Measurements from ENCODE around the gene APCDD1L.
"Not testable (repeated sequence)": the region's sequence is repeated elsewhere in the genome, so short reads cannot be mapped to it uniquely, and the experiment has no call there.

APCDD1L gene

GRCh38 chr20:58427571-58427970 lies 87.6 kb downstream of the APCDD1L start:
- not testable (repeated sequence) for H3K27ac ChIP-seq (replicated peaks; ENCODE audit: low read length); H3K14ac ChIP-seq (ENCODE audit: low read length); H4K8ac ChIP-seq (ENCODE audit: low read depth, low read length); H2BK15ac ChIP-seq (ENCODE audit: low read length); H4K91ac ChIP-seq (ENCODE audit: low read depth, low read length, poor library complexity); H2BK120ac ChIP-seq (ENCODE audit: low read depth, low read length); DNase-seq (ENCODE audit: low spot score); H2AK5ac ChIP-seq (ENCODE audit: low read depth, low read length); H2BK5ac ChIP-seq (ENCODE audit: low read length); H3K9ac ChIP-seq (ENCODE audit: low read depth, low read length, poor library complexity); H3K18ac ChIP-seq (ENCODE audit: low read length); H3K23ac ChIP-seq (ENCODE audit: low read depth, low read length, poor library complexity); H3K79me1 ChIP-seq (ENCODE audit: low read depth, low read length); H3K4me3 ChIP-seq (ENCODE audit: low read length in 2 of 2); H3K4ac ChIP-seq (ENCODE audit: low read length); H2BK12ac ChIP-seq (ENCODE audit: low read length); H3K4me1 ChIP-seq (ENCODE audit: control insufficient read depth in 2 of 2, insufficient read depth in 1 of 2, low read depth in 1 of 2, low read length in 2 of 2); H3K27me3 ChIP-seq (ENCODE audit: control insufficient read depth in 3 of 3, insufficient read depth in 3 of 3, low read depth in 1 of 3, low read length in 3 of 3); H2AFZ ChIP-seq (ENCODE audit: low read length); H3K4me2 ChIP-seq (ENCODE audit: insufficient read depth, low read length, poor library complexity, severe bottlenecking)
- H3K36me3 ChIP-seq (replicated peaks in 1 of 2; ENCODE audit: control insufficient read depth in 2 of 2, insufficient read depth in 2 of 2, low read length in 2 of 2) = peaks cover 2 to 64% of the 10 kb centered on the region in 2 donors
- H3K9me3 ChIP-seq (replicated peaks in 1 of 2; ENCODE audit: control insufficient read depth in 2 of 2, insufficient read depth in 1 of 2, low read depth in 1 of 2, low read length in 2 of 2) = peaks cover 1 to 21% of the 10 kb centered on the region in 2 donors
- no CpG with 5 or more reads among the region's 3 CpGs for WGBS, 2 donors (ENCODE audit: extremely low coverage in 2 of 2, insufficient read length in 2 of 2, insufficient replicate concordance in 1 of 2)

- no peak overlapping the region for H3K4me2 ChIP-seq (ENCODE audit: insufficient read depth, low read length, poor library complexity, severe bottlenecking)
- no peak overlapping the region for H3K27ac ChIP-seq (replicated peaks; ENCODE audit: low read length)
- H3K18ac ChIP-seq (ENCODE audit: low read length) = no peak overlapping the region
- no peak overlapping the region for H4K91ac ChIP-seq (ENCODE audit: low read depth, low read length, poor library complexity)
- WGBS, 2 donors (ENCODE audit: extremely low coverage in 2 of 2, insufficient read length in 2 of 2, insufficient replicate concordance in 1 of 2) = no CpG with 5 or more reads among the region's 6 CpGs
- H2BK15ac ChIP-seq (ENCODE audit: low read length) = no peak overlapping the region
- no peak overlapping the region for H2AFZ ChIP-seq (ENCODE audit: low read length)
- H3K27me3 ChIP-seq (ENCODE audit: control insufficient read depth in 3 of 3, insufficient read depth in 3 of 3, low read depth in 1 of 3, low read length in 3 of 3) = no peaks in the 10 kb centered on the region
- no peak overlapping the region for H3K4me3 ChIP-seq (ENCODE audit: low read length in 2 of 2)
- H3K4me1 ChIP-seq (ENCODE audit: control insufficient read depth in 2 of 2, insufficient read depth in 1 of 2, low read depth in 1 of 2, low read length in 2 of 2) = peaks cover 0 to 7% of the 10 kb centered on the region in 2 donors
- H3K23ac ChIP-seq (ENCODE audit: low read depth, low read length, poor library complexity) = no peak overlapping the region
- peak; percentile 1 for DNase-seq (ENCODE audit: low spot score)
- H2BK5ac ChIP-seq (ENCODE audit: low read length) = no peak overlapping the region
- H3K14ac ChIP-seq (ENCODE audit: low read length) = no peak overlapping the region
- peaks cover 1 to 21% of the 10 kb centered on the region in 2 donors for H3K9me3 ChIP-seq (replicated peaks in 1 of 2; ENCODE audit: control insufficient read depth in 2 of 2, insufficient read depth in 1 of 2, low read depth in 1 of 2, low read length in 2 of 2)
- H3K9ac ChIP-seq (ENCODE audit: low read depth, low read length, poor library complexity) = no peak overlapping the region
- peaks cover 5% of the 10 kb centered on the region for H3K79me1 ChIP-seq (ENCODE audit: low read depth, low read length)
- H3K4ac ChIP-seq (ENCODE audit: low read length) = no peak overlapping the region
- peaks cover 3 to 73% of the 10 kb centered on the region in 2 donors for H3K36me3 ChIP-seq (replicated peaks in 1 of 2; ENCODE audit: control insufficient read depth in 2 of 2, insufficient read depth in 2 of 2, low read length in 2 of 2)
- no peak overlapping the region for H2BK120ac ChIP-seq (ENCODE audit: low read depth, low read length)
- no peak overlapping the region for H4K8ac ChIP-seq (ENCODE audit: low read depth, low read length)
- no peak overlapping the region for H2BK12ac ChIP-seq (ENCODE audit: low read length)
- H2AK5ac ChIP-seq (ENCODE audit: low read depth, low read length) = no peak overlapping the region
Measured at GRCh38 chr20:58424218-58424969, 90.8 kb downstream of the APCDD1L start.

GRCh38 chr20:58421497-58421850 lies 93.7 kb downstream of the APCDD1L start:
- DNase-seq (ENCODE audit: low spot score) = no peak
- H4K91ac ChIP-seq (ENCODE audit: low read depth, low read length, poor library complexity) = no peak overlapping the region
- no peak overlapping the region for H3K27ac ChIP-seq (replicated peaks; ENCODE audit: low read length)
- no peak overlapping the region for H3K4ac ChIP-seq (ENCODE audit: low read length)
- no CpG with 5 or more reads among the region's 1 CpG for WGBS, 2 donors (ENCODE audit: extremely low coverage in 2 of 2, insufficient read length in 2 of 2, insufficient replicate concordance in 1 of 2)
- peaks cover 3 to 83% of the 10 kb centered on the region in 2 donors for H3K36me3 ChIP-seq (replicated peaks in 1 of 2; ENCODE audit: control insufficient read depth in 2 of 2, insufficient read depth in 2 of 2, low read length in 2 of 2)
- H2AK5ac ChIP-seq (ENCODE audit: low read depth, low read length) = no peak overlapping the region
- no peak overlapping the region for H2BK15ac ChIP-seq (ENCODE audit: low read length)
- H3K23ac ChIP-seq (ENCODE audit: low read depth, low read length, poor library complexity) = no peak overlapping the region
- H2BK5ac ChIP-seq (ENCODE audit: low read length) = no peak overlapping the region
- H3K14ac ChIP-seq (ENCODE audit: low read length) = no peak overlapping the region
- no peak overlapping the region for H2BK12ac ChIP-seq (ENCODE audit: low read length)
- H3K4me2 ChIP-seq (ENCODE audit: insufficient read depth, low read length, poor library complexity, severe bottlenecking) = no peak overlapping the region
- H3K4me3 ChIP-seq (ENCODE audit: low read length in 2 of 2) = no peak overlapping the region
- no peak overlapping the region for H2AFZ ChIP-seq (ENCODE audit: low read length)
- no peaks in the 10 kb centered on the region for H3K27me3 ChIP-seq (ENCODE audit: control insufficient read depth in 3 of 3, insufficient read depth in 3 of 3, low read depth in 1 of 3, low read length in 3 of 3)
- H2BK120ac ChIP-seq (ENCODE audit: low read depth, low read length) = no peak overlapping the region
- H3K9ac ChIP-seq (ENCODE audit: low read depth, low read length, poor library complexity) = no peak overlapping the region
- no peak overlapping the region for H3K18ac ChIP-seq (ENCODE audit: low read length)
- peaks cover 0 to 4% of the 10 kb centered on the region in 2 donors for H3K9me3 ChIP-seq (replicated peaks in 1 of 2; ENCODE audit: control insufficient read depth in 2 of 2, insufficient read depth in 1 of 2, low read depth in 1 of 2, low read length in 2 of 2)
- H4K8ac ChIP-seq (ENCODE audit: low read depth, low read length) = no peak overlapping the region
- peaks cover 7% of the 10 kb centered on the region for H3K79me1 ChIP-seq (ENCODE audit: low read depth, low read length)
- peaks cover 0 to 7% of the 10 kb centered on the region in 2 donors for H3K4me1 ChIP-seq (ENCODE audit: control insufficient read depth in 2 of 2, insufficient read depth in 1 of 2, low read depth in 1 of 2, low read length in 2 of 2)

- Histone ChIP-seq H3K4ac (ENCODE audit: low read length) (no peak overlapping the region), H3K27me3 (ENCODE audit: control insufficient read depth in 3 of 3, insufficient read depth in 3 of 3, low read depth in 1 of 3, low read length in 3 of 3) (no peaks in the 10 kb centered on the region), H3K4me1 (ENCODE audit: control insufficient read depth in 2 of 2, insufficient read depth in 1 of 2, low read depth in 1 of 2, low read length in 2 of 2) (peaks cover 0 to 7% of the 10 kb centered on the region in 2 donors), H3K4me2 (ENCODE audit: insufficient read depth, low read length, poor library complexity, severe bottlenecking) (no peak overlapping the region), H3K36me3 (replicated peaks in 1 of 2; ENCODE audit: control insufficient read depth in 2 of 2, insufficient read depth in 2 of 2, low read length in 2 of 2) (peaks cover 3 to 78% of the 10 kb centered on the region in 2 donors), H2BK12ac (ENCODE audit: low read length) (no peak overlapping the region), H3K79me1 (ENCODE audit: low read depth, low read length) (peaks cover 7% of the 10 kb centered on the region), H3K18ac (ENCODE audit: low read length) (no peak overlapping the region), H3K4me3 (ENCODE audit: low read length in 2 of 2) (no peak overlapping the region), H2BK120ac (ENCODE audit: low read depth, low read length) (no peak overlapping the region), H2AK5ac (ENCODE audit: low read depth, low read length) (no peak overlapping the region), H2BK15ac (ENCODE audit: low read length) (no peak overlapping the region), H4K91ac (ENCODE audit: low read depth, low read length, poor library complexity) (no peak overlapping the region), H3K9me3 (replicated peaks in 1 of 2; ENCODE audit: control insufficient read depth in 2 of 2, insufficient read depth in 1 of 2, low read depth in 1 of 2, low read length in 2 of 2) (no peaks in the 10 kb centered on the region), H3K23ac (ENCODE audit: low read depth, low read length, poor library complexity) (no peak overlapping the region), H2BK5ac (ENCODE audit: low read length) (no peak overlapping the region), H3K14ac (ENCODE audit: low read length) (no peak overlapping the region), H4K8ac (ENCODE audit: low read depth, low read length) (no peak overlapping the region), H2AFZ (ENCODE audit: low read length) (no peak overlapping the region), H3K27ac (replicated peaks; ENCODE audit: low read length) (no peak overlapping the region), H3K9ac (ENCODE audit: low read depth, low read length, poor library complexity) (no peak overlapping the region)
- DNase-seq (ENCODE audit: low spot score) = no peak
- WGBS, 2 donors (ENCODE audit: extremely low coverage in 2 of 2, insufficient read length in 2 of 2, insufficient replicate concordance in 1 of 2) = no CpG with 5 or more reads among the region's 5 CpGs
Measured at GRCh38 chr20:58420798-58421496, 94.3 kb downstream of the APCDD1L start.
